Neuron (in vitro differentiated cells): ENCODE results near the gene LILRA5.
"Not testable (repeated sequence)": the region's sequence is repeated elsewhere in the genome, so short reads cannot be mapped to it uniquely, and the experiment has no call there.

Experiments used
- H2AFZ ChIP-seq: one replicate; pipeline ENCODE4 v1.6.1; 2013; ENCODE audit warnings: low read depth, mild to moderate bottlenecking, inconsistent platforms, low read length, moderate library complexity
- H3K27me3 ChIP-seq: one replicate; pipeline ENCODE4 v1.6.1; 2013; ENCODE audit warnings: low read length; ENCODE audit not compliant: insufficient read depth
- H3K36me3 ChIP-seq: one replicate; pipeline ENCODE4 v1.6.1; 2013; ENCODE audit warnings: low read length; ENCODE audit not compliant: insufficient read depth
- H3K4me1 ChIP-seq: one replicate; pipeline ENCODE4 v1.6.1; 2013; ENCODE audit warnings: low read length; ENCODE audit not compliant: insufficient read depth
- H3K4me3 ChIP-seq: 2 replicates; pipeline ENCODE4 v1.5.1; 2013; ENCODE audit warnings: mild to moderate bottlenecking, low read length, moderate library complexity
- H3K9me3 ChIP-seq: one replicate; pipeline ENCODE4 v1.6.1; 2013; ENCODE audit warnings: low read length

LILRA5 gene

DNA sequence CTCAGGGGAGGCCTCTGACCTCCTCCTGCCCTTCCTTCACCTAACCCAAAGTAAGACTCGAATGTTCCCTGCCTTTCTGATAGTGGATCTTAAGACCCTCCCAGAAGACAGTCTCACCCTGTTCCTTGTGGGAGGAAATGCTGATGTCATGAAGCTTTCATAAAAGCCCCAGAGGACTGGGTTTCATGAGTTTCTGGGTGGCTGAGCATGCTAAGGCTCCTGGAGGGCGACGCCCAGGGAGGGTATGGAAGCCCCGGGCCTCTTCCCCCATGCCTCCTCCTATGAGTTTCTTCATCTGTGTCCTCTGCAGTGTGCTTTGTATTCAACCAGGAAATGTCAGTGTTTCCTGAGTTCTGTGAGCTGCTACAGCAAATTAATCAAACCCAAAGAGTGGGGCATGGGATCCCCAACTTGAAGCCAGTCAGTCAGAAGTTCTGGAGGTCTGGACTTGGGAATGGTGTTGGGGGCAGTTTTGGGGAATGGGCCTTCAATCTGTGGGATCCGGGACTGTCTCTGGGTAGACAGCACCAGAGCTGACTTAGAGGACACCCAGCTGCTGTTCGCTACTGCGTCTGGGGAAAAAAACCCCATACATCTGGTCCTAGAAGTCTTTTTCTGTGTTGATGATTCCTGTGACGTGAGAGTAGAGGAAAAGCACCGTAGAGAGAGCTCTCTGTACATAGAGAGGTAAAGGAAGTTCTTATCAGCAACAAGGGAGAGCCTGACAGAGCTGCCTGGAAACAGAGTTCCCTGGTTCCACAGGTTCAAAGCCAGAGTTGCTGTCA lies 30.1 kb downstream of the LILRA5 start:
- H3K4me1 ChIP-seq, result no peaks in the 10 kb centered on the region
- no peaks in the 10 kb centered on the region for H3K36me3 ChIP-seq
- no peaks in the 10 kb centered on the region for H3K9me3 ChIP-seq
- H3K4me3 ChIP-seq, result no peak overlapping the region
- H3K27me3 ChIP-seq, result peaks cover 8% of the 10 kb centered on the region
- H2AFZ ChIP-seq, result no peak overlapping the region

DNA sequence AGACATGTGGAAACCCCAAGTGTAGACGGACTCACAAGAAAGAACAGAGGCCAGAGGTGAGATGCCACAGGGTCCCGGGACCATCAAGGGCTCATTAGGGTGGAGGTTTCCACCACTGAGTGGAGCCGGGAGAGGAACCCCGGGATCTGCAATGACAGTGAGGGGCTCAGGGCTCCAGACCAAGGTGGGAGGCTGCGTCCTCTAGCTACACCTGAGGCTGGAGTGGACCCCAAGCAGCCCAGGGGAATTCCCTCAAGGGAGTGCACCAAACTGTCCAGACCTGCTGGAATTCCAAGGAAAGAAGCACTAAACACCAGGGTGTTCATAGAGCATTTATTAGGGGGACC lies 31.3 kb downstream of the LILRA5 start:
- not testable (repeated sequence) for H3K4me1 ChIP-seq, H3K36me3 ChIP-seq, H3K9me3 ChIP-seq, H2AFZ ChIP-seq, H3K4me3 ChIP-seq, H3K27me3 ChIP-seq

DNA sequence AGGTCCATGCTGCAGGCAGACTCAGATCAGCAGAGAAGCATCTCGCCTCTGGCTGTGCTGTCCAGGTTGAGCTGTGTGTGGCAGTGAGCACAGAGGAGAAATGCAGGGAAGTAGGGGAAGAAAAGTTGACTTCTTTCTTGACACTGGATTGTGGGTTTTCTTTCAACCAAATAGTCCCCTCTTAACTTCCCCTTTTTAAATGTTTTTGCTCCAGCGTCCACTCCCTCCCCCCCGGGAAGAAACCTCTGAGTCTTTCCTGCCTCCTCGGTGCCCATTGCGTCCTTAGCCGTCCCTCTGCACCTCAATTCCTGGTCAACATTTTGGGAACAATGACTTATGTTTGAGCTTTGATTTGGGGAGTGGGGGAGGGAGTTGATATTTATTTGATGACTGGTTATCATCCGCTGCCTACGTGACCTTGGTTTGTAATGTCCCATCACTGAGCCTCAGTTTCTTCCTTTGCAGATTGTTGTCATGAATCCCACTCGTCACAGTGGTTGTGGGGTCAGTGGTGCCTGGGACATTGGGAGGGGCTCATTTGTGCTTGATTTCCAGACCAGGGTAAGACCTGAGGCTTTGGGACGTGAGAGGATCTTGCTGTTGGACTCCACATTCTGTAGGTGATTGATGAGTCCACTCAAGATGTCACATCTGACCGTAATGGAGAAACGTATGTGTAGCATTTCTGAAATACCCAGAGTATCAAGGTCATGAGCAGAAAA lies 31.8 kb downstream of the LILRA5 start, which contains the start of gene LILRB2:
TSS of gene LILRB2 (minus strand) at position 104 of the 722 bp plus-strand sequence. CDS start 614 bp downstream, outside the sequence.
- Histone ChIP-seq H3K36me3 (no peaks in the 10 kb centered on the region), H2AFZ (no peak within 1 kb of the TSS), H3K27me3 (peaks cover 9% of the 10 kb centered on the region), H3K4me1 (no peaks in the 10 kb centered on the region), H3K4me3 (no peak within 1 kb of the TSS), H3K9me3 (no peaks in the 10 kb centered on the region)

DNA sequence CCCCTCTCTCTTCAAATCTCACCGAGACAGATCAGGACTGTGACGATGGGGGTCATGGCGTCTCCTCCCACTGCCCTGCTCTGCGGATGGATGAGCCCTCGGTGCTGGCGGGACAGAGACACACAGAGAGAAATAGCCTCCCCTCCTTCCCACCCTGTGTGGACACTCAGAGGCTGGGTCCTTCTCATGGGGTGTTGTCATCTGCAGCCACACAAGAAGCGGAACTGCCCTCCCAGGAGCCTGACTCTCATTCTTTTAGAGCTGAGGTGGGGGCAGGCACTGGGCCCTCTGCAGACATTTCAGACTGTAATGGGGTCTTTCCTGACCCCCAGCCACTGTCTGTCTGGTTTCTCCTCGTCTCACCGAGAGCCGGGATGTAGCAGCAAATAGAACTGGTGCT lies 32.5 kb downstream of the LILRA5 start:
- H3K27me3 ChIP-seq, H3K9me3 ChIP-seq, H3K36me3 ChIP-seq, H2AFZ ChIP-seq, H3K4me1 ChIP-seq, H3K4me3 ChIP-seq: not testable (repeated sequence)

DNA sequence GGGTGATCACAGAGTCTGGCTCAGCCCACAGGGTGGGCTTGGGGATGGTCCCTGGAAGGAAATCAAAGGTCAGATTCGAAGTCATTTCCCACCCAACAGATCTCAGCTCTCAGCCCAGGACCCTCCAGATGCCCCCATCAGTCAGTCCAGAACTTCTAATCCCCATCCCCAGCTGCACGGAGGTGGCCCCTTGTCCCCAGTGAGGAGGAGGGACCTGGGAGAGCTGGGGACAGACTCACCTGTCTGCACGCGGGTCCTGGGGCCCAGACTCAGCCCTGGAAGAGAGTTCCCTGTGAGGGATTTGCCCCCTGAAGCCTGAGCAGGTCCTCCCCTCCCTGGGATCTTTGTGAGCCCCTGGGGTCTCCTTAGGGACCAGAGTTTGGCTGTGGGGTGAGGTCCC lies 32.9 kb downstream of the LILRA5 start:
- H3K9me3 ChIP-seq, H2AFZ ChIP-seq, H3K4me3 ChIP-seq, H3K27me3 ChIP-seq, H3K4me1 ChIP-seq, H3K36me3 ChIP-seq: not testable (repeated sequence)

DNA sequence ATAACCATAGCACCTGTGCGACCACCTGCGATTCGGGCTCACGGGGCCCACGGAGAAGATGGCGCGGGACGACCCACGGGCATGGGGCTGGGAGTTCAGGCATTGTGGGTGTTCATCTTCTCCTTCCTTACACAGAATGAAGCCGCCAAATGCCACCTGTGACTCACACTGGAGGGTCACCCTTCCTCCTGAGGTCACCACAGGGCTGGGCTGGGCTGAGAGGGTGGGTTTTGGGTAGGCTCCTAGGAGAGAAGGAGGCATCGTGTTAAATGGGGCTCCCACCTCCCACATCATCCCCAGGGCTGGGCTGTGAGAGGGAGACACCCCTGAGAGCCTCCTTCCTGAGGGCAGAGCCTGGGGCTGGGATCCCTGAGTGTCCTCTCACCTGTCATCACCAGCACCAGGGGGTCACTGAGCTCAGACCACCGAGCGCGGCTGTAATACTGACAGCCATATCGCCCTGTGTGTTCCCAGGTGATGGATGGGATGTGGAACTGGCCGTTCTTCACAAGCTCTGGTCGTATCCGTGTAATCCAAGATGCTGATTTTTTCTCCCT lies 33.5 kb downstream of the LILRA5 start:
- H3K4me1 ChIP-seq, result no peaks in the 10 kb centered on the region
- H2AFZ ChIP-seq, result no peak overlapping the region
- no peak overlapping the region for H3K4me3 ChIP-seq
- no peaks in the 10 kb centered on the region for H3K36me3 ChIP-seq
- peaks cover 9% of the 10 kb centered on the region for H3K27me3 ChIP-seq
- no peaks in the 10 kb centered on the region for H3K9me3 ChIP-seq

DNA sequence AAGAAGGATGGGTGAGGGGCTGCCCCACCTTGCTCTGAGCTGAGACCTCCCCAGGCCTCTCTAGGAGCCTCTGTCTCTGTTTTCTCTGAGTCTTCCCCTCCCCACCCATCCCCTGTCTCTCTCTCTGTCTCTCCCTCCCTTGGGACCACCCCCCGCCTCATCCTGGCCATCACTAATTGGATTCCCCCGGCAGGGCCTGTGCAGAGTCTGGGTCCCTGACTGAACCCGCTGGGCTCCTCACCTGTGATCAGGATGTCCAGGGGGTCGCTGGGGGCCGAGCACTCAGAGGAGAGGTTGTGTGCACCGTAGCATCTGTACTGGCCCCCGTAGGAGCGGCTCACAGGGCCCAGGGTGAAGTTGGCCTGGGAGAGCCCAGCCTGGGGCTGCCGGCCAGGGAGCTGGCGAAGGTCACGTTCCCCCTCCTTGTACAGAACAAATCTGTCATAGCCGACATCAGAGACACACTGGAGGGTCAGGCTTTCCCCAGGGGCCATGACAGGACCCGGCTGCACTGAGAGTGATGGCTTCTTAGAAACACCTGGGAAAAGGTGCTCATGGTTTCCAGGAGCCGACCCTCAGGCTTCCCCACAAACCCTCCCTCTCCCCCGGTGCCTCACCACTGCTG lies 34.3 kb downstream of the LILRA5 start:
- not testable (repeated sequence) for H3K4me3 ChIP-seq

DNA sequence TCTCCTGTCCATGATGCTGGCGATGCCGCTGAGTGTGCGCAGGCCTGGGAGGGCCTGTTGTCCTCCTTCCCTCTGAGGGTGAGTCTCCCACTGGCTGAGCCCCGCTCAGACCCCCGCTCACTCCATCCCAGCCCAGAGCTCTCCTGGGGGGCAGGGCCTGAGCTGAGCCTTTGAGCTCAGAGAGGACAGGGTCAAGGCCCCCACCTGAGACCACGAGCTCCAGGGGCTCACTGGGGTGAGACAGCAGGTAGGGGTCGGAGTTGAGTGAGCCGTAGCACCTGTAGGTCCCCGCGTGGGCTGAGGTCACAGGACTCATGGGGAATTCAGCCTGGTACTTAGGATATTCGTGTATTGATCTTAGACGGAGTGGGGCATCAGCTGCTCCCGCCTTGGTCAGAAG lies 34.9 kb downstream of the LILRA5 start:
- H2AFZ ChIP-seq, H3K4me3 ChIP-seq, H3K36me3 ChIP-seq: not testable (repeated sequence)

More for the DNA sequence above, 34.3 kb downstream of the LILRA5 start:
- not testable (repeated sequence) for H3K9me3 ChIP-seq, H3K4me1 ChIP-seq, H3K36me3 ChIP-seq, H2AFZ ChIP-seq
- H3K27me3 ChIP-seq, result peaks cover 11% of the 10 kb centered on the region

DNA sequence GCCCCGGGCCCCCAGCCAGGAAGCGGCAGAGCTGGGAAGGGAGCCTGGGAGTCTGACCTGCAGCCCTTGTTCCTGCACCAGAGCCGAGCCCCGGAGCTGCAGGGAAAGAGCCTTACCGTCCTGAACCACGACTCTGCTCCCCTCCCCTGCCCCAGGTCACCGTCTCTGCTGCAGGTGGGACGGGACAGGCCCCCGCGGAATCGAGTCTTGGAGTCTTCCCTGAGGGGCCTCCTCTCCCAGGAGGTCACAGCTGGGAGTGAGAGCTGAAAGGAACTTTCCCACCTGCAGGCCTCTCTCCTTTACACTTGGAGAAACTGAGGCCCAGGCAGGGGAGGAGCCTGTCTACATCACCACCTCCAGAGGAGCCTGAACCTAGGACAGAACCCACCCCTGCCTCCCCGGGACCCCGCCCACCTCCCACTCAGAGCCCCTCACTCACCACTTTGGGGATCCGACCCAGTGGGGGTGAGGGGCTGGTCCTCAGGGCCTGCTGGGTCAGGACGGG lies 35.8 kb downstream of the LILRA5 start:
- H3K4me1 ChIP-seq, H3K9me3 ChIP-seq, H2AFZ ChIP-seq, H3K4me3 ChIP-seq, H3K36me3 ChIP-seq: not testable (repeated sequence)
- peaks cover 11% of the 10 kb centered on the region for H3K27me3 ChIP-seq

More for the DNA sequence above, 34.9 kb downstream of the LILRA5 start:
- H3K27me3 ChIP-seq, result peaks cover 11% of the 10 kb centered on the region
- H3K4me1 ChIP-seq, H3K9me3 ChIP-seq: not testable (repeated sequence)

DNA sequence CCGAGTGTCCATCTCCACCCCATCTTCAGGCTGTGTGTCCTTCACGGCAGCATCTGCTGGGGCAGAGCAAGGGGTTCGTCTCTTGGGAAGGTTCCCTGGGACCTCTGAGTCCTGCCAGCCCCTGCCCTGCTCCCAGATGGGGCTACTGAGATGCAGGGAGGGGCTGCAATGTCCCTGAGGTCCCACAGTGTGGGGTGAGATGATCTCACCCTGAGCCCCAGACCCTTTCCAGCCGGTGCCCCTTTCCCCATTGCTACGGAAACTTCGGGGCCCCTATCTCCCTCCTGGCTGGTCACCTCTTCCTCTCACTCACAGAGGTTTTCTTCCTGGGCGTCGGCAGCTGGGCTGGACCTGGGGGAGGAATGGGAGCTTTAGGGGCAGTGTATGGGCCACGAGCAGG lies 37.0 kb downstream of the LILRA5 start:
- Histone ChIP-seq H3K9me3 (no peaks in the 10 kb centered on the region), H2AFZ (no peak overlapping the region), H3K27me3 (peaks cover 11% of the 10 kb centered on the region), H3K36me3 (no peaks in the 10 kb centered on the region), H3K4me1 (no peaks in the 10 kb centered on the region), H3K4me3 (no peak overlapping the region)

DNA sequence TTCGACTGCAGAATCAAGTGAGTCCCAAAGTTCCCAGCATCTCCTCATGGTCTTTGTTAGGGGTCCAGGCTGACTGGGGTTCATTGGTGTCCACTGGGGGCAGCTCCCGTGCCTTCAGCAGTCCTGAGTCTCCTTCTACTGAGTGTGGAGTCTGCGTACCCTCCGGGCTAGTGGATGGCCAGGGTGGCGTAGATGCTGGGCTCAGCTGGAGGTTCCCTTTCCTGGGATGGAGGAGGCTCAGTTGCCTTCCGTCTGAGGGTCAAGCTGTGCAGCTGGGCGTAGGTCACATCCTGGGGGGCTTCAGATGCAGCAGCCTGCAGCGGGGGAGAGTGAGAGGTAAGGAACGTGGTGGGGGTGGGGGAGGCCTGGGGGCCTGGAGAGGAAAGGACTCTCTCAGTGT lies 38.5 kb downstream of the LILRA5 start:
- not testable (repeated sequence) for H3K36me3 ChIP-seq, H3K27me3 ChIP-seq, H3K4me1 ChIP-seq, H3K4me3 ChIP-seq, H3K9me3 ChIP-seq, H2AFZ ChIP-seq

DNA sequence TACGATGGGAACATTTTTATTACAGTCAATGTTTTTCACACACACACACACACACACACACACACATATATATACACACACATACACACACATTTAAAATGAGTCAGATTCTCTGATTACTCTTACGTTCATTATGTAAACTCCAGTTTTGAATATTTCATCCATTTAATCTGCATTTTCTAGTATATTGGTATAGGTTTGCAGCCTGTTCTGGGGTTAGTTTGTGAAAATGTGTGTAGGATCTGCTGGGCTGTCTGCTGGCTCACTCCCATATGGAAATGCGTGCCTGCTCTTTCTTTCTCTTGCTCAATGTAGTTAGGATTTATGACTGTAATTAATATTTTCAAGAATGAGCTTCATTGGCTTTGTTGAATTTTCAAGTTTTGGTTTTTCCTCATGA lies 39.1 kb downstream of the LILRA5 start:
- H2AFZ ChIP-seq, result no peak overlapping the region
- peaks cover 9% of the 10 kb centered on the region for H3K27me3 ChIP-seq
- H3K4me3 ChIP-seq, result no peak overlapping the region
- H3K9me3 ChIP-seq, result no peaks in the 10 kb centered on the region
- no peaks in the 10 kb centered on the region for H3K36me3 ChIP-seq
- no peaks in the 10 kb centered on the region for H3K4me1 ChIP-seq

DNA sequence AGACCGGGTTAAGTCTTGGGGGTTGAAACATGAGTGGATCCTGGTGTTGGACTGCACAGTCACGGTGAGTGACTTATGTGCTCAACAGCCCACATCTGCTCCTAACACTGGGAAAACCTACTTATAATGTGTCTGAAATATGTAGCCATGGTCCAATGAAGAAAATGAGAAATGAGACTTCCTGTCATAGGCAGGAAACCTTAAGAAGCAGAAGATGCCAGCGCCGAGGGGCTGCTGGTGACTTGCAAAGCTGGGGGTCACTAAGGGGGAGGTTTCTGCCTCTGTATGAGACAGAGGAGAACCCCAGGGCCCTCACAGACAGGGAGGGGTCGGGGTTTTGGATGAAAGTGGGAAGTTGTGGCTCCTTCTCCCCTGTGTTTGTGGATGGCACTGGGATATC lies 40.8 kb downstream of the LILRA5 start:
- not testable (repeated sequence) for H3K27me3 ChIP-seq, H3K36me3 ChIP-seq, H3K4me3 ChIP-seq, H3K9me3 ChIP-seq, H3K4me1 ChIP-seq, H2AFZ ChIP-seq
